Measurements from ENCODE around the gene PLA2G2D.

Gene PLA2G2D

GRCh38 chr1:20154301-20154831, 35.0 kb upstream of the PLA2G2D start:
- TF ChIP-seq BACH2 (CRISPR knock-in tag; IDR thresholded peaks at IDR 0.05; ENCODE audit: borderline replicate concordance) = no peak
- TF ChIP-seq ZNF70 (CRISPR knock-in tag; IDR thresholded peaks at IDR 0.05) = no peak
- no peak for TF ChIP-seq PPARA (CRISPR knock-in tag; IDR thresholded peaks at IDR 0.05; ENCODE audit: borderline replicate concordance)
- no peak for TF ChIP-seq PATZ1 (CRISPR knock-in tag; IDR thresholded peaks at IDR 0.05; ENCODE audit: borderline replicate concordance)
- TF ChIP-seq CSRNP3 (CRISPR knock-in tag; IDR thresholded peaks at IDR 0.05) = no peak
- TF ChIP-seq ARNTL (CRISPR knock-in tag; IDR thresholded peaks at IDR 0.05; ENCODE audit: borderline replicate concordance, low read depth) = no peak
- TF ChIP-seq ZFP30 (CRISPR knock-in tag; IDR thresholded peaks at IDR 0.05) = no peak
- no peak for TF ChIP-seq ESRRG (CRISPR knock-in tag; IDR thresholded peaks at IDR 0.05)
- no peak for TF ChIP-seq ZNF8 (CRISPR knock-in tag; IDR thresholded peaks at IDR 0.05)
- TF ChIP-seq POU6F1 (CRISPR knock-in tag; IDR thresholded peaks at IDR 0.05; ENCODE audit: borderline replicate concordance, low read depth) = no peak
- TF ChIP-seq SNAI2 (CRISPR knock-in tag; IDR thresholded peaks at IDR 0.05) = no peak
- TF ChIP-seq ZNF565 (CRISPR knock-in tag; conservative IDR thresholded peaks at IDR 0.05; ENCODE audit: low read depth) = no peak
- no peak for TF ChIP-seq OSR1 (CRISPR knock-in tag; IDR thresholded peaks at IDR 0.05)
- TF ChIP-seq ZFP3 (CRISPR knock-in tag; IDR thresholded peaks at IDR 0.05) = no peak
- no peak for TF ChIP-seq TCF4 (CRISPR knock-in tag; IDR thresholded peaks at IDR 0.05; ENCODE audit: borderline replicate concordance)
- TF ChIP-seq RARB (CRISPR knock-in tag; IDR thresholded peaks at IDR 0.05) = no peak
- no peak for TF ChIP-seq ISL1 (CRISPR knock-in tag; IDR thresholded peaks at IDR 0.05)
- no peak for ATAC-seq

GRCh38 chr1:20153000-20153418, 33.7 kb upstream of the PLA2G2D start:
- no peak for TF ChIP-seq TSHZ2 (CRISPR knock-in tag; IDR thresholded peaks at IDR 0.05)
- TF ChIP-seq TOX (CRISPR knock-in tag; IDR thresholded peaks at IDR 0.05; ENCODE audit: borderline replicate concordance) = no peak
- TF ChIP-seq ZNF8 (CRISPR knock-in tag; IDR thresholded peaks at IDR 0.05) = no peak
- TF ChIP-seq OSR1 (CRISPR knock-in tag; IDR thresholded peaks at IDR 0.05) = no peak
- TF ChIP-seq PPARA (CRISPR knock-in tag; IDR thresholded peaks at IDR 0.05; ENCODE audit: borderline replicate concordance) = no peak
- no peak for TF ChIP-seq SNAI2 (CRISPR knock-in tag; IDR thresholded peaks at IDR 0.05)
- TF ChIP-seq ISL1 (CRISPR knock-in tag; IDR thresholded peaks at IDR 0.05) = no peak
- no peak for TF ChIP-seq TCF4 (CRISPR knock-in tag; IDR thresholded peaks at IDR 0.05; ENCODE audit: borderline replicate concordance)
- TF ChIP-seq ZFP3 (CRISPR knock-in tag; IDR thresholded peaks at IDR 0.05) = no peak
- TF ChIP-seq ESRRG (CRISPR knock-in tag; IDR thresholded peaks at IDR 0.05) = no peak
- no peak for TF ChIP-seq POU6F1 (CRISPR knock-in tag; IDR thresholded peaks at IDR 0.05; ENCODE audit: borderline replicate concordance, low read depth)
- no peak for TF ChIP-seq PATZ1 (CRISPR knock-in tag; IDR thresholded peaks at IDR 0.05; ENCODE audit: borderline replicate concordance)
- no peak for TF ChIP-seq BACH2 (CRISPR knock-in tag; IDR thresholded peaks at IDR 0.05; ENCODE audit: borderline replicate concordance)
- TF ChIP-seq ARNTL (CRISPR knock-in tag; IDR thresholded peaks at IDR 0.05; ENCODE audit: borderline replicate concordance, low read depth) = no peak
- no peak for TF ChIP-seq ZC3H10 (CRISPR knock-in tag; IDR thresholded peaks at IDR 0.05)
- no peak for TF ChIP-seq RARB (CRISPR knock-in tag; IDR thresholded peaks at IDR 0.05)
- TF ChIP-seq CSRNP3 (CRISPR knock-in tag; IDR thresholded peaks at IDR 0.05) = no peak
- no peak for ATAC-seq
